Stimulated activated CD8-positive, alpha-beta memory T cell treated with anti-CD3 and anti-CD28 coated beads, Interleukin-7, amount 100 ng/mL, for 1 hour (primary cell): Measurements from ENCODE around the gene SMARCAL1.

Experiments
- DNase-seq, 2 donors: peaks; one replicate each; pipeline ENCODE4 v3.0.0-alpha.2; 2020; ENCODE audit warnings: low read depth in 2 of 2

Gene SMARCAL1

GRCh38 chr2:216392945-216393840, 19.1 kb upstream of the SMARCAL1 start:
- DNase-seq, result no peak

GRCh38 chr2:216394881-216395280, 17.4 kb upstream of the SMARCAL1 start:
- DNase-seq, result no peak

- no peak for DNase-seq
These were observed 12.7 kb upstream of the SMARCAL1 start for GRCh38 chr2:216399621-216400020.

- no peak for DNase-seq
These were observed 9.5 kb upstream of the SMARCAL1 start for GRCh38 chr2:216402751-216403150.

DNA sequence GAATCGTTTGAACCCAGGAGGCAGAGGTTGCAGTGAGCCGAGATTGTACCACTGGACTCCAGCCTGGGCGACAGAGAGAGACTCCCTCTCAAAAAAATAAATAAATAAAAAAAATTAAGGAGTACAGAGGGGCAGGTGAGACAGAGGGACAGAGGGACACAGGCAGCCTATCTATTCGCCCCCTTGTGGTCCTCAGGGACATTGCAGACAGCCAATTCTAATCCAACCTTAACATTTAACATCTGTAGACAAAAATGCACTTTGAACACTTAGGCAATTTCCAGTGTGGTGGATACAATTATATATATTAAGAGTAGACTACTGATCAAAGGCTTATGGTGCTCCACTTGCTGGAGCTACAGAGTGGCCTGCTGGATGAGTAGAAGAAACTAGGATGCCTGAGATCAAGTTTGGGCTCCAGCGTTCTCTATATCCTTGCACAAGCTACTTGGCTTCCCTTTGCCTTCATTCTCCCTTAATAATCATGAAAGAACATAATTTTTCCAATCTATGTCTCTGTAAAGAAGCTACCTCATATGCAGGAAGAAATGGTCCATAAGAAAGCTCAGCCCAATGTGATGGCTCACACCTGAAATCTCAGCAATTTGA, 8.2 kb upstream of the SMARCAL1 start:
- DNase-seq, result peak in 1 of 2 donors; percentile 18

- DNase-seq, result no peak
These were observed 6.7 kb upstream of the SMARCAL1 start for GRCh38 chr2:216405588-216405987.

DNA sequence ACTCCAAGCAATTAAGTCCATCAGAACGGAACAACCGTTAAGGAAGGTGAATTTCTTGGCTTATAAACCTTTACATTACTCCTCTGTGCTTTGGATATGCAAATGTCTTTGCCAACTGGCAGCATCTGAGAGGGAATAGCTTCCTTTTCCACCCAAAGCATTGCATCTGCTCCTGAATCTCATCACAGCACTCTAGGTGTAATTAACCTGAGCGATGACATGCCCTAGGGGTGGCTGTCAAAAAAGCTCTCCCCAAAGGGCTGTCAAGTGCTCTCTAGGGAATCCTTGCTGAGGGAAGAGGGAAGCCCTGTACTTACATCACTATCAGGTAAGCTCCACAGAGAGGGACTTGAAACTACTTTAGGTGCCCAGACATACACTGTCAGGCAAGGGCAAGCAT, 5.5 kb upstream of the SMARCAL1 start:
- no peak for DNase-seq

DNA sequence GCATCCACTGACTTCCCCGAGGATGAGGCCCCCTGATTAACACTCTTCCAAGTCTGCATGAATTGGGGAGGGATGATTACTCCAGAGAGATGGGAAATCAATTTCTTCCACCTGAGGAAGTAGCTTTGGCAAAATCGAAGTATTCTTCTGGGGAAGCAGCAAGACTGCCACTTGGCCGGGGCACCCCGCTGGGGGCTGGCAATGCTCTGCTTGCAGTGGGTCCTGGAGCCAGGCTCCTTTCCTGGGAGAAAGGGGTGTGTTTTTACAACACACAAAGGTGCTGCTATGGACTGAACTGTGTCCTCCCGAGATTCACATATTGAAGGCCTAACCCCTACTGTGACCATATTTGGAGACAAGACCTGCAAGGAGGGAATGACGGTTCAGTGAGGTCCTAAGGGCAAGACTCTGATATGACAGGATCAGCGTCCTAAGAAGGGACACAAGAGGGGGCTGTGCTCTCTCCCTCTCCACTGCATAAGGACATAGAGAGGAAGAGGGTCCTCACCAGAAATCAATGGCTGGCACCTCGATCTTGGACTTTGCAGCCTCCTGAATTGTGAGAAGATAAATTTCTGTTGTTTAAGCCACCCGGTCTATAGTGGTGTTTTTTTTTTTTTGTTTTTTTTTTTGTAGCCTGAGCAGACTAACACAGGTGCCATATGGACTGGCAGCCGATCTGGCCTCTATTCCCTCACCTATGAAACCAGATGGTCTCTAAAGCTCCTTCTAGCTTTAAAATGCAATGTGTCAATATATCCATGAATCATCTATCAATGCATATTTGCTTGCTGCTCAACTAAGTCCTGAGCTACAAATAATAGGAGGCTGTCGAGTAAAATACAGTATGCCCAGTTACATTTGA, 3.6 kb upstream of the SMARCAL1 start:
- DNase-seq, result no peak

DNA sequence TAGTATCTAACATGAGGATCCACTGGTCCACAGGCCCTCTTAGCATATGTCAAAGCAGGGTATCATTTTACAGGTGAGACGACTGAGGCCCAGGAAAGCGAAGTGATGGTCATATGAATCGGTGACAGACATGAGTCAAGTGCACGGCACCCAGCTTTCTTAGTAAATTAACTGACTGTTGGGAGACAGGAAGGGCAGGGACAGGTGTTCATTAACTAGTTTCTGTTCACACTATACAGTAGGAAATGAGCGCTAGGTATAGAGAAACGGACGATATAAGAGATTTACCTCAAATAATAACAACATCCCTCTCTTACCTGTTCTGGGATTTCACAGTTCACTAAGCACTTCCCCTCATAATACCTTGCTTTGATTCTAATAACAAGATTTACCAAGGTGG, 1.7 kb upstream of the SMARCAL1 start:
- no peak for DNase-seq

DNA sequence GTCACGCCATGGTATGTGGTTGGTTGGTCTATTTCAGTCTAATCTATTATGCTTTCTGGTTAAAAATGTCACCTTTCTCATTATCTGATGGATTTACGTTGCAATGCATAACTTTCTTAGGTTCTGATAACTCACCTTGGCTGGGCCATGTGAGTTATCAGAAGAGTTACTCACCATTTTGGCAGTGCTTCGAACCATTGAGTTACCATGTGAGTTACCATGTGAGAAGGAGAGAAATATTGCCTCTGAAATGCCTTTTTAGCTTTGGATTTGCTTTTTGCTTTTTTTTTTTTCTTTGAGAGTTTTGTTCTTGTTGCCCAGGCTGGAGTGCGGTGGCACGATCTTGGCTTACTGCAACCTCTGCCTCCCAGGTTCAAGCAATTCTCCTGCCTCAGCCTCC, 1.6 kb downstream of the SMARCAL1 start:
- no peak for DNase-seq

DNA sequence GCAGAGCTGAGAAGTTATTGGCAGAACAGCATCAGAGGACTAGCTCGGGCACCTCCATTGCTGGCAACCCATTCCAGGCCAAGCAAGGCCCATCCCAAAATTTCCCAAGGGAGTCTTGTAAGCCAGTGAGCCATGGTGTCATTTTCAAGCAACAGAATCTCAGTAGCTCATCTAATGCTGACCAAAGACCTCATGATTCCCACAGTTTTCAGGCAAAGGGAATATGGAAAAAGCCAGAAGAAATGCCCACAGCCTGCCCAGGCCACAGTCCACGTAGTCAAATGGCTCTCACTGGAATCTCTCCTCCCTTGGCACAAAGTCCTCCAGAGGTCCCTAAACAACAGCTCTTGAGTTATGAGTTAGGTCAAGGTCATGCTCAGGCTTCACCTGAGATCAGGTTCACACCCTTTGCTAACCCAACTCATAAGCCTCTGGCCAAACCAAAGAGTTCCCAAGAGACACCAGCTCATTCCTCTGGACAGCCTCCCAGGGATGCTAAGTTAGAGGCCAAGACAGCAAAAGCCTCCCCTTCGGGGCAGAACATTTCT, 2.6 kb downstream of the SMARCAL1 start:
- no peak for DNase-seq

DNA sequence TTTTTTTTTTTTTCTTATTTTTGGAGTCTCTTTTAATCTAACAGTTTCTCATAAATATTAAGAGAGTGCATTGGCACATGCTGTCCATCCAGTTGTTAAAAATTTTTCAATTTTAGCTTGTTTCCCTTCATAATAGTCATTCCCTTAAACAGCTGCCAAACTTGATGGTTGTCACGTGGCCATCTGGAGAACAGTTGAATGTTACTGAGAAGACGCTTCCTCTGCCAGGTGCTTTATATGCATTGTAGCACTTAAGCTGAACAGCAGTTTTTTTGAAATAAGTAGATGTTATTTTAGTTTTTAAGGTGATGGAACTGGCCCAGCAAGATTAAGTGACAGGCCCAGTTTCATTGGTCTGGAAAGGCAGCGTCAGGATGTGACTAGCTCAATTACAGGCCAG, 3.3 kb downstream of the SMARCAL1 start:
- DNase-seq, result no peak

DNA sequence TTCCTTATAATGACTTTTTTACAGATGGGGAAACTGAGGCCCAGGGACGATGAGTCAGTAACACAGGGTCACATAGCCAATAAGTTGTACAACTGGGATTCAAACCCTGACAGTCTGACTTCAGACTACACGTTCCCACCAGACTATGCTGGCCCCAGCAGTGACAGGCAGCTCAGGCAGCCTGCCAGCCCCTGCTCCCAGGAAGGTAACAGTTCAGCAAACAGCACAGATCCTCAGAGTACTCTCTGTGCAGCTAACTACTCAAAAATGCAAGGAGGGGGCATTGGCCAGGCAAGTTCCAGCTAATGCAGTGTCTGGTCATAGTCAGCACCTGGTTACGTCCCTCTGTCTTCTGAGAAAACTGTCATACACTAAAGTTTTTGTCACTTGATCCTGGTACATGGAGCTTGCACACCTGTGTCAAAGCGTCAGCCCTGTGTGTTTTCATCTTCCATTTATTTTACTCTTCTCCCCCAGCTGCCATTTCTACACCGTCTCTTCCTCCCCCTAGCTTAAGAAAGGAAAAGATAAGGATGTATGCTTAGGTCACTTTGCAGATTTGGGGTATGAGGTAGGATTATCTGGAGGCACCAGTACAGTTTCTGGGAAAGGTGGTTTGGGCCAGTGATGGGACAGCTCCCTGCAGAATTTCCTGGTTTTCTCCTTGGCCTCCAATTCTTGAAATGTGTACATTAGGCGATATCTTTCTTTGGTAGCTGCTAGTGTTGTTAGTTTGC, 4.5 kb downstream of the SMARCAL1 start:
- no peak for DNase-seq

DNA sequence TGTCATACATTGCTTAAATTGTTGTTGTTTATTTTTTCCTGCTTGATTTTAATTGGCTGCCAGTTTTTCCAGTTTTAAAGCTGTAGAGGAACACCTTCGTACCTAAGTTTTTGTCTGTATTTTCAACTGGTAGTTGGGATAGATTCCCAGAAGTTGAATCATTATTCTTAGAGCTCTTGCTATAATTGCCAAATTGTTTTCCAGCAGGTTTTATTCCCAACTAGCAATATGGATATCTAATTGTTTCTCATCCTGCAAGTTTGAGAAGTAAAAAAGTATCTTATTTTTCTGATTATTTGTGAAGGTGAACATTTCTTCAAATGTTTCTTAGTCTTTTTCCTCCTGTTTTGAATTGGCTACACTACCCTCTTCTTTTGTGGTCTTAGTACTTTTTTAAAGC, 6.7 kb downstream of the SMARCAL1 start:
- no peak for DNase-seq

DNA sequence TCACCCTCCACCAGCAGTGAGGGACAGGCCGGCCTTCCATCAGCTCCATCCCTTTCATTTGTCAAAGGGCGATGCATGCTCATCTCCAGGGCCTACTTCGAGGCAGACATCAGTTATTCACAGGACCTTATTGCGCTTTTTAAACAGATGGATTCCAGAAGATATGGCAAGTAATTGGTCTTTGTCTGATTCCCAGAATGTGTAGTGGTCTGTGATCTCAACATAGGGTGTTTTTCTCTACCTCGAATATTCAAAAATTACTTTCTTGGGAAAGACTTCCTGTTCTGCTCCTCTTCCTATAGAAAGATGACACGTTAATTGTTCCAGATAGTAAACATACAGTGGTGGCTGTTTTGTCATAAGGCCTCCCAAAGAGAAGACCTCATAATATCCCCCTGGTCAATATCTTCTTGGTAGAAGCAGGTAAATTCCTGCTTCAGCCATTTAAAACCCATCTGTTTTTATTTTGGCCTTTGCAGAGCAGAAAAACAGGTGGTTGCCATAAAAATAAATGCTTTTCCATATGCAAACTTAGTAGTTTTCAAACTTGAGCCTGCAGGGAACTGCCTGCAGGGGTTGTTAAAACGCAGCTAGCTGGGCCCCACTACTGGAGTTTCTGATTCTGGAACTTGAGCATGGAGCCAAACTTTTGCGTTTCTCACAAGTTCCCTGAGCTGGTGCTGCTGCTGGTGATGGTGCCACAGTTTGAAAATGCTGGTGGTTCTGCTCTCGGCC, 8.2 kb downstream of the SMARCAL1 start:
- DNase-seq, result no peak

DNA sequence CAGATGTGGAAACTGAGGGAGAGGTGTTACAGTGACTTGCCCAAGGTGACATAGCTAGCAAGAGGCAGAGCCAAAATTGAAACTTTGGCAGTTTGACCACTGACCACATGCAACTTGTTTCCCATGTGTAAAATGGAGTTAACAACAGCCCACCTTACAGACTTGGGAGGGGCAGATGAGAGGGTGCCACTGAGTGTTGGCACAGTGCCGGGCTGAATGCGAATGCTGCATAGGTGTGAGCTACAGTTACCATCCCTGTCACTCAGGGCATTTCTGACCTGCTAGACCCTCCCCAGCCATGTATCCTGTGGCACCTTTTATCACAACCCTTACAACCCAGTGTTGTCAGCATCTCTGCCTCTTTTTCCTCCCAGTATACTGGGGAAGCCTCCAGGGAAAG, 10.8 kb downstream of the SMARCAL1 start:
- DNase-seq, result no peak

DNA sequence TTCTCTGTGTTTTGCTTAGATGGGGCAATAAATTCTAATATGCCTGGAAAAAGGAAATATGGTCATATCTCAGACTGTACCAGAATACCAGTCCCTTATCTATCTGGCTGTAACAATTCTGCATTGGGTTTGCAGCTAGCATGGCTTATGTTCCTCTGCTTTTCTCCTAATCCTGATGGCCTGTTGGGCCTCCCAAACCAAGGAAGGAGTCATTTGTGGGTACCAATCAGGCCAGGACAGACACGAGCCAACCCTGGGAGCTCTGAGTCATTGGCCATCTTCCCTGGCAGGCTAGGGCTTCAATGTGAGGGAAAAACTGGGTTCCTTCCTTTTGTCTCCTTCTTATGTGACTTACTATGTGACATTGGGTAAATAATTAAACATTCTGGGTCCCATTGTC, 12.0 kb downstream of the SMARCAL1 start:
- no peak for DNase-seq

DNA sequence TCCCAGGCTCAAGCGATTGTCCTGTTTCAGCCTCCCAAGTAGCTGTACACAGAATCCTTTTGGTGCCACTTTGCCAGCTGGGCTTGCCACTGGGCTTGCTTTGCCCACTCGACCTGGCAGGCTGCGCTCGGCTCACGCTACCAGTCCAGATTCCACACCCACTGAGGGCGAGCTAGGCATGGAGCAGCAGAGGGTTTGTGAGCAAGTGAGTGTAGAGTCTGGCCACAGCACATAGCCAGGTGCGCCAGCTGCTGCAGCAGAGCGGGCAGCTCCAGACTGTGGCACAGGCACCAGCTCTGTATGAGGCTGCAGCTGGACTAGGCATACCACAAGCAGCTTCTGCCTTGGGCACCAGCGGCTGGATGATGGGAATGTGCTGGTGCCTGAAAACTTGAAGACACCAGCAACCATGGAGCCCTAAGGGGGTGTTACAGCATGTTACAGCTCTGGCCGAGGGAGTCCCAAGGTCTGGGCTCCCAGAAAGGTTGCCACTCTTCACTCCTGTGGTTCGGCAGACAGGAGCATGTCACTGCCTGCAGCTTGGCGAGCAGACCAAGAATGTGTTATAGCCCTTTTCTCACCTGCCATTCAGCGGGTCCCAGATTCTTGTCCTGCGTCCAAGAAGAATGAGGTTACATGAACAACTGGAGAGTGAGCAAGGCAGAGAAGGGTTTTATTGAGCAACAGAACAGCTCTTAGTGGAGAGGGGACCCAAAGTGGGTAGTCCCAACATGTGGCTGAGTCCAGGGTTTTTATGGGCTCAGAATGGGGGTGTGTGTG, 12.9 kb downstream of the SMARCAL1 start:
- DNase-seq, result no peak

GRCh38 chr2:216426166-216426777, 14.0 kb downstream of the SMARCAL1 start:
- no peak for DNase-seq

- no peak for DNase-seq
These were observed 14.7 kb downstream of the SMARCAL1 start for GRCh38 chr2:216426938-216427337.
